Left lung (tissue), 10 donors: ENCODE measurements around the gene GRID1. TPM values are rescaled to one million over a fixed set of nuclear protein-coding genes. Genes with fewer than 3 reads are reported as not detected.

ENCODE experiments used
- ATAC-seq: fragments of 200-7000 bp; cut with Tn5 transposase; one replicate; pipeline ENCODE4 v1.9.1; 2020; ENCODE audit warnings: moderate library complexity
- DNase-seq, 4 donors: peaks; one replicate each; pipeline ENCODE4 v3.0.0-alpha.2; 2013 to 2020
- H3K27ac ChIP-seq, 2 donors: fragments of 200-600 bp; sonication (generic) in 1 of 2; one replicate each; pipeline versions ENCODE4 v1.5.0 to v1.8.0; 2020 to 2021
- H3K27me3 ChIP-seq, 2 donors: fragments of 200-600 bp; sonication (generic) in 1 of 2; one replicate each; pipeline versions ENCODE4 v1.5.0 to v1.8.0; 2020 to 2021
- H3K36me3 ChIP-seq, 2 donors: fragments of 200-600 bp; sonication (generic) in 1 of 2; one replicate each; pipeline versions ENCODE4 v1.5.0 to v1.8.0; 2020 to 2021
- H3K4me1 ChIP-seq, 2 donors: fragments of 200-600 bp; one replicate each; pipeline ENCODE4 v1.8.0; 2021
- H3K4me3 ChIP-seq, 2 donors: fragments of 200-600 bp; sonication (generic) in 1 of 2; one replicate each; pipeline versions ENCODE4 v1.5.0 to v1.8.0; 2020 to 2021; ENCODE audit warnings: mild to moderate bottlenecking in 1 of 2
- H3K9me3 ChIP-seq, 2 donors: fragments of 200-600 bp; sonication (generic) in 1 of 2; one replicate each; pipeline versions ENCODE4 v1.5.0 to v1.8.0; 2020 to 2021
- CTCF ChIP-seq, 2 donors: fragments of 200-600 bp; sonication (generic) in 1 of 2; IDR thresholded peaks; one replicate each; pipeline versions ENCODE4 v1.5.0 to v1.8.0; 2021; ENCODE audit warnings: antibody characterized with exemption in 2 of 2
- intact Hi-C, 2 donors: fragments of 100-400 bp; cut with DNase I; formaldehyde crosslinking; loops; one replicate each; pipeline versions ENCODE4 v1.11.2 to v1.14.2; 2022
- polyA plus RNA-seq, 6 donors: library from polyadenylated mRNA; unstranded; fragments of 120-200 nt; gene quantifications; one replicate each; pipeline ENCODE4 v1.2.1, GENCODE V29; 2013; ENCODE audit not compliant: insufficient read length in 6 of 6
- total RNA-seq, 2 donors: library from RNA; stranded (reverse); fragmentation: NEBNext Ultra II Directional; extraction: Animal tissue kit (Norgen Biotek cat#: 25700); gene quantifications; one replicate each; pipeline ENCODE4 v1.2.1, GENCODE V29; 2021
- donor health status: DM: no; HTN: yes; CAD: no.
- donor health status: DM: no; HTN: no; CAD: no.

The GRID1 gene
- total and polyA plus RNA-seq, 8 donors: 0.81 to 2.6 (median 1.2) TPM

GRCh38 chr10:85651497-85651882 is 715.1 kb downstream of the GRID1 start:
- Histone ChIP-seq H3K27me3 (no peaks in the 10 kb centered on the region), H3K4me3 (no peak overlapping the region), H3K9me3 (no peaks in the 10 kb centered on the region), H3K27ac (no peak overlapping the region), H3K36me3 (no peaks in the 10 kb centered on the region), H3K4me1 (no peaks in the 10 kb centered on the region)
- no peak for TF ChIP-seq CTCF (IDR thresholded peaks at IDR 0.05)
- ATAC-seq (no peak), DNase-seq (no peak)
- intact Hi-C loops: no loop called here

- intact Hi-C loops: no loop called here
- no peak for ATAC-seq
Measured at GRCh38 chr10:85650791-85651496, 715.7 kb downstream of the GRID1 start.

GRCh38 chr10:85649461-85649860 is 717.1 kb downstream of the GRID1 start:
- H3K4me3 ChIP-seq: no peak overlapping the region
- H3K9me3 ChIP-seq: no peaks in the 10 kb centered on the region
- H3K27me3 ChIP-seq: no peaks in the 10 kb centered on the region
- ATAC-seq: no peak
- H3K27ac ChIP-seq: no peak overlapping the region
- intact Hi-C loops: no loop called here
- no peaks in the 10 kb centered on the region for H3K4me1 ChIP-seq
- TF ChIP-seq CTCF (IDR thresholded peaks at IDR 0.05): no peak
- H3K36me3 ChIP-seq: no peaks in the 10 kb centered on the region
- no peak for DNase-seq

More at GRCh38 chr10:85650791-85651496, 715.7 kb downstream of the GRID1 start:
- Histone ChIP-seq H3K9me3 (no peaks in the 10 kb centered on the region), H3K4me1 (no peaks in the 10 kb centered on the region), H3K27me3 (no peaks in the 10 kb centered on the region), H3K27ac (no peak overlapping the region), H3K36me3 (no peaks in the 10 kb centered on the region), H3K4me3 (no peak overlapping the region)
- no peak for TF ChIP-seq CTCF (IDR thresholded peaks at IDR 0.05)
- no peak for DNase-seq

GRCh38 chr10:85648279-85648754 is 718.3 kb downstream of the GRID1 start:
- no peak overlapping the region for H3K27ac ChIP-seq
- H3K27me3 ChIP-seq: no peaks in the 10 kb centered on the region
- no peaks in the 10 kb centered on the region for H3K4me1 ChIP-seq
- ATAC-seq (no peak), DNase-seq (no peak)
- H3K9me3 ChIP-seq: no peaks in the 10 kb centered on the region
- H3K36me3 ChIP-seq: no peaks in the 10 kb centered on the region
- TF ChIP-seq CTCF (IDR thresholded peaks at IDR 0.05): no peak
- no peak overlapping the region for H3K4me3 ChIP-seq
- intact Hi-C loops: no loop called here

GRCh38 chr10:85647741-85648140 is 718.9 kb downstream of the GRID1 start:
- H3K36me3 ChIP-seq: no peaks in the 10 kb centered on the region
- intact Hi-C loops: no loop called here
- no peak for ATAC-seq
- no peak for TF ChIP-seq CTCF (IDR thresholded peaks at IDR 0.05)
- H3K4me3 ChIP-seq: no peak overlapping the region
- no peak for DNase-seq
- peaks cover 0 to 3% of the 10 kb centered on the region in 2 donors for H3K4me1 ChIP-seq
- no peaks in the 10 kb centered on the region for H3K9me3 ChIP-seq
- no peaks in the 10 kb centered on the region for H3K27me3 ChIP-seq
- no peak overlapping the region for H3K27ac ChIP-seq
